ENCODE results near the gene MAT1A.
A peak's percentile ranks its signal among the peaks of the same experiment; 100 is the strongest.

Gene MAT1A

DNA sequence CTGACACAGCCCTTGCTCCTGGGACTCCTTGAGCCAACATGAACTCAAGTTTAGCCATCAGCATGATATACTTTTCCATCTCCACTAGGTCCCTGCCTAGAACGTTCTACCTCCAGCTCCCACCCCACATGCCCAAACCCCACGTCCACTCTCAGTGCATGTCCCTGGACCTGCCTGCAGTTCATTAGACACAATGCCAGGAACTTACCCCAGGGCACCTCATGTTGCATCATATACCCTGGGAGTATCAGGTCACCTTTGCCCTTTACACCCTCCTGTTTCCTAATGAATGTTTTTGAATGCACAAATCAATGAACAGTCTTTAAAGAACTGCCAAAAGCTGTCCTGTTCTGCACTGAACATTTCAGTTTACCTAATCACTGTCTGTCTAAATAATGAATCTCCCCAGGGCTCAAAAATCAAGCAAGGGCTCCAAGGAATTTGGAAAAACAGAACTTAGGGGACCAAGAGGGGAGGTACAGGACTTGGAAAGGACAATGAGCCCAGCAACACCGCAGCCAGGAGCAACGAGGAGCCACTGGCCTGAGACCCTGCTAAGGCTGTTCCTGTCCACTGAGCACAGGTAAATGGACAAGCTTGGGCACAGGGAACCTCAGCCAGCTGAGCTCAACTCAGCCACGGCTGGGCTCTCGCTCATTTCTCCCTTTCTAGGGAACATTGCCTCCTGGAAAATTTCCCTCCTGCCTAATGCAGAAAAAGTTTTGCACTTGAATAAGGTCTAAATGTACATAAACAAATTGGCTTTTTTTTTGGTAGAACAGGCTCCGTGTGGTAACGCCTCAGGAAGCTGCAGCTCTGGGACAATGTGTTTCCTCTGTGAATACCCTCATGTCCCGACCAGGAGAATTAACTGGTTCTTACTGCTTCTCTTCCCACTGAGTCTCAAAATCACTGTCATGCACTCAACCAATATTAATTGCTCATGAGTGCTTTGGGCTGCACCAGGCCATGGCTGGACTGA is 7.4 kb downstream of the MAT1A start:
- no peak for DNase-seq

DNA sequence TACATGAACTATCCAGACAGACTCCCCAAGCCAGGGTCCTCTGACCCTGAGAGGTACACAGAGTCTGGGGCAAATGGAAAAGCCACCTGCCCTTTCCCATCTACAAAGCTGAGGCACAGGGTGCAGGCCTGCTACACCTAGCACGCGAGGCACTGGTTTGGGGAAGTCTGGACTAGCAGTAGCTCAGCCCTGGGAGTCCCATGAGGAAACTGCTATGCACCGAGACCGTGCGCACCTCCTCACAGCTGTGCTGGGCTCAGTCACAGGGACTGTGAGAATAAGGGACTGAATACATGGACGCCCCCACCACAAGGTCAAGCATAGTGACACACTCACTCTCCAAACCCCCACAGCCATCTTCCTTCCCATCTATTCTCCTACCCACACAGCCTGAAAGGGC is 8.2 kb downstream of the MAT1A start:
- no peak for DNase-seq

- DNase-seq: peak; percentile 37
These were observed 9.2 kb downstream of the MAT1A start for GRCh38 chr10:80280071-80280800.

DNA sequence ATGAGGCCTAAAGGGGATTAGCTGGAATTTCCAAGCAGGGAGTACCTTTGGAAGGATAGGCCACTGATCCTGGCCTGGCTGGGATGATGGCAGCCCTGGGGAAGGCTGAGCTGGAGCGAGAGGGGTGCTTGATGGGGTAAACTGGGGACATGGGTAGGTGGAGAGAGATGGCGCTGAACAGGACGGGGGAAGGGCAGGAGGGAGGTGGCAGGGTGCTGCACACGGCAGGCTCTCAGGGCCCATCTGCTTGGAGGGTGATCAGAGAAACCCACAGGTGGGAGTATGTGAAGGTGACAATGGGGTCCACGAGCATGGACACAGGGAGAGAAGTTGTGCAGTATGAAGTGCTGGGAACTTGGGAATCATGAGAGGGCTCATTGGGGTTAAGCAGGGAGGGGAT is 10.3 kb downstream of the MAT1A start:
- DNase-seq: peak; percentile 26

DNA sequence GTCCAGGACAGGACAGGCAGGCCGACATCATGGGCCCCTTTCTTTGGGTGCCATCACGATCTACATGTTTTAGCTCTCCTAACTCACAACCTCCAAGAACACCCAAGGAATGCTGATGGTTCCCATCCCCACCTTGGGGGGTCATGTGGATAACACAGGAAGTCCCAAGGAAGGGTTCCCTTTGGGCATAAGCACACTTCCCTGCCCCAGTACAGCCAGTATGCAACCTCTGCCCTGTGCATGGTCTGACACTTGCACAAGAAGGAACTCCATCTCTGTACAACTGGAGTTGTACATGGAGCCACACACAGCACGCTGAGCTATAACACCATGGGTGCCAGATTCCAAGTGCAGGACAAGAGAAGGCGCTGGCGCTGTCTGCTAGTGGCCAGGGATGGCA is 11.0 kb downstream of the MAT1A start:
- peak; percentile 42 for DNase-seq

GRCh38 chr10:80277567-80278250 is 11.7 kb downstream of the MAT1A start:
- DNase-seq: peak; percentile 32

GRCh38 chr10:80277016-80277415 is 12.4 kb downstream of the MAT1A start:
- DNase-seq: peak; percentile 40

- DNase-seq: peak; percentile 30
These were observed 13.1 kb downstream of the MAT1A start for GRCh38 chr10:80276335-80276734.

DNA sequence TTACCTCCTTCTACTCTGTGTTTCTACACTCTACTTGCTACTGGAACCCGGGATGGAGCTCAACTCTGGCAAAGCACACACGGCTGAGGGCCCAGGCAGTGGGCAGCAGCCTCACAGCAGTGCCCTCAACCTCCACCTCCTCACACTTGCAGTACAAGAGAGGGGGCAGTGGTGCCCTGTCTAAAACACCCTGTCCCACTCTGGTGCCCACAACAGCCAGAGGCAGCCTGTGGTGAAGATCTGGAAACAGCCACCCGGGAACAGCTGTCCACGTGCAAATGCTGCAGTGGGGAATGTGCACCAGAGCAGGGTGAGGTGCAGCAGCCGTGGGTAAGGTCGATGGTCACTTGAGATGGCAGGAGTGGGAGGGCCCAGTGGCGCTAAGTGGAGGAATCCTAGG is 13.7 kb downstream of the MAT1A start:
- no peak for DNase-seq

DNA sequence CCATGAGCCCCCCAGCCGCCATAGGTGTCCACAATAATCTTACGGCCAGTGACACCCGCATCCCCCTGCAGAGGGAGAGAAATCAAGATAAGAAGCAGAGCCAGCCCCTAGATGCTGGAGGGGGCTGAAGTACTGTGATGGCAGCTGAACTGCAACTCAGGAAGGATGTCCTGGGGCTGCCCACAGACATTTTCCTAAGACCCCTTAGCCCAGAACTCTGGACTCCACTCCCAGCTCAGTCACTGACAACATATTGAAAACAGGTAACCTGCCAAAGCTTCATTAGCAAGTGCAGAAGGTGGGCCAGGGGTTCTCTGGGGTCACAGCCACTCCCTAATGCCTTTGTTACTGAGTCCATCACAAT is 14.3 kb downstream of the MAT1A start:
- DNase-seq: no peak

GRCh38 chr10:80274396-80275134 is 14.9 kb downstream of the MAT1A start:
- DNase-seq: no peak

GRCh38 chr10:80273523-80274170 is 15.8 kb downstream of the MAT1A start:
- DNase-seq: no peak

DNA sequence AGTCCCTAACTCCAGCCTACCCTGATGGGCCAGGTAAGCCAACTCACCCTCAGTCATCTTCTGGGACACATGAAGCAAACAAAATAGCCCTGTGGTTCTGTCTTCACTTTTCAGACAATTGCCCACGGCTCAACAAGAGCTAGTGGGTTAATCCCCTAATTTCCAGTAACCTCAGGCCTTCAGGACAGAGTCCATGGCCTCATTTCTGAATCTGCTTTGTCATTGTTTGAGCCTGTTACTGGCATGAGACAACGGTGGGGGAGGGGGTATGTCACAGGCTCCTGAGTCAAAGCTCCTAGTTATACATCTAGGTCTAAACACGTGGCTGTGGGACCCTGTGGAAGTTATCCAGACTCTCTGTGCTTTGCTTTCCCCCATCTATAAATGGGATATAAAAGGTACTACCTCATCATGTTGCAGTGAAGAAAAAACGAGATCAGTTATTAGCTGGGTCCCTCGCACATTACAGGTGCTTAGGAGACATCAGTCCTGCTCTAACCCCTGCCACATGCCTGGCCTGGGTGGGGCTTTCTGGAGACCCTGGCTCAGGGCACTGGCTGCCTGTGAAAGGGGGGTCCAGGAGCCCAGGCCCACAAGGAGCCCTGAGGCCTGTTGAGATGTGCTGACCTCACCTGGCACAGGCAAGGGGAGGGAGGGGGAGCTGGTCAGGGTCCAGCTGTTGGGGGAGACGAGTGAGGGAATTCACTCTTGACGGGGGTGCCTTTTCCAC is 16.5 kb downstream of the MAT1A start:
- DNase-seq: no peak

DNA sequence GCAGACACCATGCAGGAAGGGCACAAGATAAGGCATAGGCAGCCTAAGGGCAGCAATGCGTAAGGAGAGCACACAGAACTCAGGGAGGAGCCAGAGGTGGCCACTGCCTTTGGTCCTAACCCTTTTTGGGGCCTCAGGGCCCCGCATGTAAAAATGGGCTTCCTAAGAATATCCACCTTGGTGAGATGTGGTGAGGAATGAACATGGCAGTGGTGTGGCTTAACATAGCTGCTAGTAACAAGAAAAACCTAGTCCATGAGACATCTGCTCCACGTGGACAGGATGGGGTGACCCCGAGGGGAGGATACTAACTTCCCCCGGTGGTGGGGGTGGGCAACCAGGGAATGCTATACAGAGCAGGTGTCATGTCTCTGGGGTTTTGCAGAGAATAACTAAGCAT is 18.0 kb downstream of the MAT1A start:
- no peak for DNase-seq

DNA sequence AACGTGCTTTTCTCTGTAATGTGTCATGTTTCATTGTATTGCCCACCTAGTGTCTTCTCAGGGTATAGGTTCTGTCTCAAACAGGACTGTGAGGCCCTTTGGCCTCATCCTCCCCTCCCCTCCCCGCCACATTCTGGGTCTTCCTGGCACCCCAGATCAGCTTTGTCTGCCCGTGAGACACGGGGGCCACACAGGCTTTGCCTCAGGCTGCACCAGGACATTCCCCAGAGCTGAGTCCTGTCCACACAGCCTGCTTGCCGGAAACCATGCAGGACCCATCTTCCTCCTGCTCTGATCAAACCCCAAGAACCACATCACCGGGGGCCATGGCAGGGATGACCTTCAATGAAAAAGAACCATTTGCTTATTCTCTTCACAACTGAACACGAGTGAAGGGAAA is 18.6 kb downstream of the MAT1A start:
- no peak for DNase-seq

DNA sequence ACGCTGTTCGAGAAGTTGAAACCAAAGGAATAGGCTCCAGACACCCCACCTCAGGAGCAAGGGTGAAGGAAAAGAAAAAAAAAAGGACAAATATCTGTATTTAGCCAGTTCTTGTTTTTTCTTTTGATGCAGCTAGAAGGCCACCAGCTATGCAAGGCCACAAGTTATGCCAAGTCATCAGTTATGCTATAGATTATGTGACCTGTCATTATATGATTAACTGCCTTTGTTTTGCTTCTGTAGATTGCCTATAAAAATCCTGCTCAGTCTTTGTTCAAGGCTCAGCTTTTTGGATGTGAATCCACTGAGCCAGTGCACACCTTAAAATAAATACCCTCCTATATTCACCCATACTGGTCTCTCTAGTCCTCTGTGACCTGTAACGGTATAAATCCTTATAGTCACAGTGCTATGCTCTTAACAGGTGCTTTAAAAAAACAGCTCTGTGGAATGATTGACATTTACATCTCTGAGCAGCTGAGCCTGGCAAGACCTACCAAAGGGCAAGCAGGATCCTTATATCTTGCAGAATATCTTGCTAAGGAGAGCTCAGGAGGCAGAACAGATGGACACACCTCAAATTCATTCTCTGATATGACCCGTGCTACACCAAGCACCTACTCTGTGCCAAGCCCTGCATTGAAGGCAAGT is 20.4 kb downstream of the MAT1A start:
- DNase-seq: no peak

DNA sequence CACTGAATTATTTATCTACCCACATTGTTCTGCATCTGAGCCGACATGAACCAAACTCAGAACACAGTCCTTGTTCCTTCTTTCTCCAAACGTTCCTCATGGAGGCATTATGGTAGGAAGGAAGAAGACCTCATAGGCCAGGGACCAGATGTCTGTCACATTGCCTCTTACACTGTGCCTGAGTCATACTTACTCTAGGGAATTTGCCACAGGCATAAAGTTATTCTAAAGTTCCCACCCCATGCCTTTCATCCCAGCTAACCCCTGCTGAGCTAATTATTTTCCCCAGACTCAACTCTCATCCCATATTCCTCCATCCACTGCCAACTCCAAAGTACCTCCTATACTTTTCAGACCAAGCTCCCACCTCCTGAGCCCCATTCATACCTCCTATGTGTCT is 21.2 kb downstream of the MAT1A start:
- no peak for DNase-seq

- no peak for DNase-seq
These were observed 23.0 kb downstream of the MAT1A start for GRCh38 chr10:80266513-80266863.

- no peak for DNase-seq
These were observed 23.5 kb downstream of the MAT1A start for GRCh38 chr10:80265740-80266512.

Measured in activated CD8-positive, alpha-beta memory T cell treated with anti-CD3 and anti-CD28 coated beads for 24 hours (primary cell).